NCI-H187 treated with DMSO at 0.1 percent for 48 hours (cell line): ENCODE results near the gene FAM168A.
A peak's percentile ranks its signal among the peaks of the same experiment; 100 is the strongest.
"Not testable (repeated sequence)": the region's sequence is repeated elsewhere in the genome, so short reads cannot be mapped to it uniquely, and the experiment has no call there.

Experiments
- DNase-seq: peaks from one replicate; lab custom pipeline; 2025; lab: John Stamatoyannopoulos, UW

The FAM168A gene

GRCh38 chr11:73596547-73596946 is 1.4 kb downstream of the FAM168A start:
- DNase-seq, result no peak

- no peak for DNase-seq
Observed at GRCh38 chr11:73592640-73593039, 5.3 kb downstream of the FAM168A start.

- DNase-seq, result no peak
Observed at GRCh38 chr11:73591743-73592142, 6.2 kb downstream of the FAM168A start.

GRCh38 chr11:73590991-73591390 is 6.9 kb downstream of the FAM168A start:
- no peak for DNase-seq

- DNase-seq, result no peak
Observed at GRCh38 chr11:73586791-73587190, 11.1 kb downstream of the FAM168A start.

DNA sequence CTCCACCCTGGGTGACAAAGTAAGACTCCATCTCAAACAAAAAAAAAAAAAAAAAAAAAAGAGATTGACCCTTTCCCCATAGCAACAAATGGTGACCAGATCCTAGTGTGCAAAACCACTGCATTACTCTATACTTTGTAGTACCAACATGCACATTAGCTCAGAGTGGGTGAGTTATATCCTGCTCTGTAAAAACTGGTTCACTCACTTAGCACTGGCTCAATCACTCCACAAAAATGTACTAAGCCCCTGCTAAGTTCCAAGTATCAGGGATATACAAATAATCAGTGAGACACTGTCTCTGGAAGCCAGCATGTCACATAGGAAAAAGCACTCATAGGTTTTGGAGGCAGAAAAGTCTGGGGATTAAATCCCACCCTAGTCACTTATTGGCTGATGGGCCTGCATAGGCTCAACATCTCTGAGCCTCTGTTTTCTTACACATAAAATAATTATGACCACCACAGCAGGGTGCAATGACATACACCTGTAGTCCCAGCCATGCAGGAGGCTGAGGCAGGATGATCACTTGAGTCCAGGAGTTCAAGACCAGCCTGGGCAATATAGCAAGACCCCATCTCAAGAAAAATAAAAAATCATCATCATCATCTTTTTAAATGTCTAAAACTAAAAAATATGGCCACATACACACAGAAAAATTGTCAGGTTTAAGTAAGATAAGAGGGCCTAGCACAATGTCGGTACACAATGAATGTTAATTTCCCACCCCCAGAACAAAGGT is 11.9 kb downstream of the FAM168A start:
- no peak for DNase-seq

GRCh38 chr11:73584831-73585230 is 13.1 kb downstream of the FAM168A start:
- no peak for DNase-seq

DNA sequence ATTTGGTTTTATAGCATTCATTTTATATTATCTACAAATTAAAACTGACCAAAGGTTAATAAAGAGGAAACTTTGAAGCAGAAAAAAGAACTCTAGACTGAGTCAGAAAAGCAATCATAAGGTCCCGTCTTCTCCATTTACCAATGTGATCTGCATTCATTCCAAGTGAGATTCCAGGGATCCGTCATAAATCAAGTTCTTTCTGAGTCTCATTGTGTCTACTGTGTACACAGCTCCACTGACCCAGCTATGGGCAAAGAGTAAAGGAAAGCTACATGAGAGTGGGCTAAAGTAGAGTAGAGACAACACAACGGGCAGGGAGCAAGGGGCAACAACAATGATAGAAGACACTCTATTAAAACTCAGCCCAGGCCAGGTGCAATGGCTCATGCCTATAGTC is 15.3 kb downstream of the FAM168A start:
- no peak for DNase-seq

- not testable (repeated sequence) for DNase-seq
Observed at GRCh38 chr11:73580749-73581148, 17.2 kb downstream of the FAM168A start.

- DNase-seq, result no peak
Observed at GRCh38 chr11:73579641-73580434, 18.1 kb downstream of the FAM168A start.

DNA sequence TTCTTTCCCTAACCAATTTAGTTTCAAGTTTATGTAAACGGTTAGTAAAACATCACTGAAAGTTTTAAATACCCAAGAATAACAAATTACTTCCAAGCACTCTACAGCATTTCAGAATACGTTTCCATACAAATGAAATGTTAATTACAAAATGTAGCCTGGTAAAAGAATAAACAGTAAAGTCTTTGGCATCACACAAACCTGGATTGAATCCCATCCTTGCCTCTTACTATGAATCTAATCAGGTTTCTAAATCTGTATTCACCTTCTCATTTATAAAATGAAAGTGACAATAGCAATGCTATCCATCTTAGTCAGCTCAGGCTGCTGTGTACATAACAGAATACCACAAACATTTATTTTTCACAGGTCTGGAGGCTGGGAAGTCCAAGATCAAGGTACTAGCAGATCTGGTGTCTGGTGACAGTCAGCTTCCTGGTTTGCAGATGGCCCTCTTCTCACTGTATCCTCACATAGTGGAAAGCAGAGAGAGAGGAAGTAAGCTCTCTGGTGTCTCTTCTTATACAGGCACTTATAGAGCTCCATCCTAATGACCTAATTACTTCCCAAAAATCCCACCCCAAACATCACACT is 19.2 kb downstream of the FAM168A start:
- DNase-seq, result no peak

DNA sequence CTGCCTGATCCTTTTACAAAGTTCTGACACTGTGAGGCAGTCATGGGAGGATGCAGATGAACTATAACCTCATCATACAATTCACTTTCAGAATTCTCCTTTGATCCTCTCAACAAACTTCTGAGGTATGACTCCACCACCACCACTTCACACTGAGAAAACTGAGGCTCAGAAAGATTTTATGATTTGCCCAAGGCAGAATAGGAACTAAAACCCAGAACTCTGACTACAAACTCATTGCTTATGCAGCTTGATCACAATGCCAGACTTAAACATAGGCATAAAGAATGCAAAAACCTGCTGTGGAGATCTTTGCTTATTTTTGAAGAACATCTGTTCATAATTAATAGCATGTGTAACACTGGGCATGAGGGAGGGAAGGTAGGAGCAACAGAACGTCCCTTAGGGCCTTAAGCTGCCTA is 20.4 kb downstream of the FAM168A start:
- no peak for DNase-seq

DNA sequence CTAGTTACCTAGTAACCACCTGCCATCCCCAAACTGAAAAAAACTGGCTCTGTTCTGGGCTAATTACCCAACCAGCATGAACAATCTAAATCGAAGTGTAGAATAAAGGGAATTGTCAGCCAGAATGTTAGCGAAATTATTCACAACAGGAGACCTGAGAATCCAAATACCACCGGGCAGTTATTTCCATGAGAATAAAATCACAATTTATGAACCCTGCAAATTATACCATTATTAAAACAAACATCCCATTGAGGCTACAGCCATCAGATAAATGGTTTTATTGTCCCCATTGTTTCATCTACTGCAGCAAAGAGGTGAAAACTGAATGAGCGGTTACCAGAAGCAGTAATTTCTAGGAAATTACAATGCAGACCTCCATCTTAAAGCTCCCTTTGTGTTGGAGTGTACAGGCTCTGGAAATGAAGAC is 21.7 kb downstream of the FAM168A start:
- DNase-seq, result no peak

DNA sequence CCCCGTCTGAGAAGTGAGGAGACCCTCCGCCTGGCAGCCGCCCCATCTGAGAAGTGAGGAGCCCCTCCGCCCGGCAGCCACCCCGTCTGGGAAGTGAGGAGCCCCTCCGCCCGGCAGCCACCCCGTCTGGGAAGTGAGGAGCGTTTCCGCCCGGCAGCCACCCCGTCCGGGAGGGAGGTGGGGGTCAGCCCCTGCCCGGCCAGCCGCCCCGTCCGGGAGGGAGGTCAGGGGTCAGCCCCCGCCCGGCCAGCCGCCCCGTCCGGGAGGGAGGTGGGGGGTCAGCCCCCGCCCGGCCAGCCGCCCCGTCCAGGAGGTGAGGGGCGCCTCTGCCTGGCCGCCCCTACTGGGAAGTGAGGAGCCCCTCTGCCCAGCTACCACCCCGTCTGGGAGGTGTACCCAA is 25.9 kb downstream of the FAM168A start:
- not testable (repeated sequence) for DNase-seq

DNA sequence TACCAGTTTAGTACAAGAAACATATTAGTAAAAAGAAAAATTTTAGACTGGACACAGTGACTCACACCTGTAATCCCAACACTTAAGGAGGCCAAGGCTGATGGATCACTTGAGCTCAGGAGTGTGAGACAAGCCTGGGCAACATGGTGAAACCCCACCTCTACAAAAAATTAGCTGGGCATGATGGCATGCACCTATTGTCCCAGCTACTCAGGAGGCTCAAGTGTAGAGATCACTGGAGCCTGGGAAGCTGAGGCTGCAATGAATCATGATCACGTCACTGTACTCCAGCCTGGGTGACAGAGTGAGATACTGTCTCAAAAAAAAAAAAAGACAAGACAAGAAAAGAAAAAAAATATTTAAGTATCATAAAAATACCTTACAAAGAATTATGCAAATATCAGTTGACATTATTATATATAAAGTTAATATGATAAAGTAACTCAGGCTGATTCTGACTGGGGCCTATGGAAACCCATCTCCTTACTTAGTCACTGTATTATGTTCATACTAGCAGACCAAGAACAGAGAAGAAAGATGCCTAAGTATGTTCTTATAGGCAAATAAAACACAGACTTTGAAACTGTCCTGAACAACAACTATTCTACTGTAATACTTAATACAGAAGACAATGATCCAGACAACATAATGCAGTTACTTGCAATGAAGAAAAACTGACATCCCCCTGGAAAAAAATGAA is 27.3 kb downstream of the FAM168A start:
- peak; percentile 47 for DNase-seq

DNA sequence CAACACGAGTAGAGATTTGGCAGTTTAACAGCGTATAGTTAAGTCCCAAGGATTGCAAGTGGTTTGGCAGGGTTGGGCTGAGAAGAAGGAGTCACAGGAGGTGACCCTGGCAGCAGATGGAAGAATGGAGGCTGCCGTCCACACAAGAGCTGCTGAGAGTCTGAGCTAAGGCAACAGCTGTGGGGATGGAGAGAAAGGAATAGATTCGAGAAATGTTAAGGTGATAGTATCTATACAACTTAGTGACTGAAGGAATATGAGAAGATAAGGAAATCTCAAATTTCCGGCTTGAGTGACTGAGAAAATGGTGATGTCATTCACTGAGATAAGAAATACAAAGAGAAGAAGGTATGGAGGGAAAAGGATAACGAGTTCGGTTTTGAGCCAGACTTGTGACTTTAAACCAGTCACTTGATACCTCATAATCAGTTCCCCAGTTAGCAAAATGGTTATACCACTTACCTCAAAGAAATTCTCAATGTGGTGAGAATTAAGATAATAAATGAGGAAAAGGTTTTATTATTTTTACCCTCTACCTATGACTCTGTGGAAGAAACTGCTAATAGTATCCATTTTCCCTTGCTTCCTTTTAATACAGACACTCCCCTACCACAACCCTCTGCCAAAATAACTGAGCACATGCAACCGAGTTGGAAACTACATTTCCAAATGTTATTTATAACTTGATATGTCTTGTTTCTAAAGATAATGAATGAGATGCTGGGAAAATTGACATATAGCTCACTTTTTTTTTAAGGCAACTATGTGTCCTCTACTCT is 30.7 kb downstream of the FAM168A start:
- no peak for DNase-seq

- DNase-seq, result no peak
Observed at GRCh38 chr11:73566422-73566821, 31.5 kb downstream of the FAM168A start.

DNA sequence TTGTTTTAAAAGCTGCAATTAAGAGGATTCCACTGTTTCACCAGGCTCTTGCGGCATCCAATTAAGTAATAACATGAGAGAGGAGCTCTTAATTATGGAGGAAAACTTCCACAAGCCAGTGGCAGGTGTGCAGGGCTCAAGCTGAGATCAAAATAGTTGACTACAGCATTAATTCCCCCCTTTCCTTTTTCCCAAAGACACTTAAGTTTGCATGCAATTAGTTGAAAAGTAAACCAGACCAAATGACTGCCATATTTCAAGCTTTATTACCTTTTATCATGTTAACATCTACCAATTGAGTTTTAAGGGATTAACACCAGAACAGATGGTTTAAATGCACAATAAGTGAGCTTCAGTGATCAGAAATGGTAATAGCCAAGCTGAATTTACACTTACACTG is 32.1 kb downstream of the FAM168A start:
- DNase-seq, result no peak

DNA sequence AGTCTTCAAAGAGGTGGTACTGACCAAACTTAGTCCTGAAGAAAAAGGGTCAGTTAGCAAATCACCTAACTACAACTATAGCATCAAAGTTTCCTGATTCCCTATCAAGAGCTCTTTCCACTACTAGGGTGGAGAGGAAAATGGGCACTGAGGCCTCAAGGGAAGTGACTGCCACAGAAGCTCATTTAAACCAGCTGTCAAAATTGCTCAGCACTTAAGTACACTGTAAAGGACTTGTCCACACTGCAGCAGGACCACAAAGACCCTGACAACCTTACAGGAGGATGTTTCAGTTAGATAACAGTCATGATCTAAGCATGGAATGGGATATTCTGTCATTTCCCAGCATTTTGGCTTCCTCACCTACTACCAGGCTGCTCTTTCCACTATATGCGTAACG is 33.0 kb downstream of the FAM168A start:
- no peak for DNase-seq

DNA sequence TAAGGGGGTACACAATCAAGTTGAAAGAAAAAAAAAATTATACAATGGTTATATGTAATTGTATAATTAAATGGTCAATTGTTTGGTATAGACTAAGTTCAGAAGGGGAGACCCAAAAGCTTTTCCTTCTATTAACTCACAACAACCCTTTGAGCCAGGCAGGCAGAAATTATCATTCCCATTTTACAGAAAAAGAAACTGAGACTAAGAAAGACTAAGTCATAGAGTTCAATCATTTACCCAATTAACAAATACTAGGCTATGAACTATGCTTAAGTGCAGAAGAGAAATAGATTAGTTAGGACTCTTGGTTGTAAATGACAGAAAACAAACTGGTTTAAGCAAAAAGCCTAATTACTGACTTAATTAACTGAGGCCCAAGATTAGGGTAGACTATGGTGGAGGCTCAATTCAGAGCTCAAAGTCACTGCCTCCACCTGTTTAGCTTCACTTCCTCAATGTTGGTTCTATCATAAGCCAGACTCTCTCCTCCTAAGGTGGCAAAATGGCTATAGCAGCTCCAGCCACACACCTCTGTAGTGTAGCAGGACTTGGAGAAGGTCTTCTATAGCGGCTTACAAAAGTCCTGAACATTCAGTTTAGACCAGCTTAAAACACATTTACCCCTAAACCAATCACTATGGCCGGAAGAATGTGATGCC is 34.2 kb downstream of the FAM168A start:
- DNase-seq, result no peak

DNA sequence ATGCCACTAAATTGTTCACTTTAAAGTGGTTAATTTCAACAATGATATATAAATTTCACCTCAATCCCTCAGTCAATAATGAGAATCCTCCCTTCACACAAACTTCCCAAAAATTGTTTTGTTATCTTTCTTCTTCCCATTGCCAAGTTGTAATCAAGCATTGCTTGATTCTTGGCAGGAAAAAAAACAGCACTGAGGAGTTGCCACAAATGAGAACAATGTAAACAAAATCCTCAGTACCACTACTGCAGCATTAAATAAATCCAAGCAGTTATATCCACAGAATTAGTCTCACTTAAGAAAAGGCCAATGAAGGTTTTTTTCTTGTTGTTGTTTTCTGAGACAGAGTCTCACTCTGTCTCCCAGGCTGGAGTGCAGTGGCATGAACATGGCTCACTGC is 38.2 kb downstream of the FAM168A start:
- DNase-seq, result no peak
